MG63 (cell line): ENCODE data around the gene MTCL1. TPM values are rescaled to one million over a fixed set of nuclear protein-coding genes. Genes with fewer than 3 reads are reported as not detected.

Source experiments
- DNase-seq: peaks from one replicate; pipeline ENCODE4 v3.0.0-alpha.2; 2020
- H3K27me3 ChIP-seq: fragments of 250-450 bp; sonication (Bioruptor Pico); 2 replicates; pipeline ENCODE4 v1.5.1; 2020; ENCODE audit warnings: mild to moderate bottlenecking, moderate library complexity
- H3K36me3 ChIP-seq: fragments of 250-450 bp; sonication (Bioruptor Pico); 2 replicates; pipeline ENCODE4 v1.5.1; 2020; ENCODE audit warnings: mild to moderate bottlenecking, moderate library complexity
- H3K4me3 ChIP-seq: fragments of 250-450 bp; sonication (Bioruptor Pico); 2 replicates; pipeline ENCODE4 v1.5.1; 2020; ENCODE audit warnings: mild to moderate bottlenecking, moderate library complexity
- H3K9me3 ChIP-seq: fragments of 250-450 bp; sonication (Bioruptor Pico); 2 replicates; pipeline ENCODE4 v1.5.1; 2020; ENCODE audit warnings: mild to moderate bottlenecking, moderate library complexity
- total RNA-seq: library from RNA; depleted of rRNA; stranded (reverse); fragments of >200 nt; shearing (Covaris generic); gene quantifications from 2 replicates; pipeline ENCODE4 v1.2.3, GENCODE V29; 2014; ENCODE audit warnings: low replicate concordance

The MTCL1 gene
- total RNA-seq, 1 experiment from 2014 or later, result 28.9 TPM

- H3K9me3 ChIP-seq, result peaks cover 4% of the 10 kb centered on the region
- DNase-seq, result no peak
- H3K27me3 ChIP-seq, result no peaks in the 10 kb centered on the region
- no peak overlapping the region for H3K4me3 ChIP-seq
- peaks cover 17% of the 10 kb centered on the region for H3K36me3 ChIP-seq
Observed at GRCh38 chr18:8834881-8835280, 129.5 kb downstream of the MTCL1 start.

- Histone ChIP-seq H3K27me3 (no peaks in the 10 kb centered on the region), H3K4me3 (no peak overlapping the region), H3K9me3 (peaks cover 4% of the 10 kb centered on the region), H3K36me3 (peaks cover 17% of the 10 kb centered on the region)
- peak; percentile 72 for DNase-seq
Observed at GRCh38 chr18:8835521-8835953, 130.2 kb downstream of the MTCL1 start.

- H3K36me3 ChIP-seq, result no peaks in the 10 kb centered on the region
- H3K27me3 ChIP-seq, result no peaks in the 10 kb centered on the region
- H3K9me3 ChIP-seq, result peaks cover 4% of the 10 kb centered on the region
- DNase-seq, result peak; percentile 62
- H3K4me3 ChIP-seq, result no peak overlapping the region
Observed at GRCh38 chr18:8839281-8839680, 133.9 kb downstream of the MTCL1 start.

GRCh38 chr18:8841781-8842485, 136.6 kb downstream of the MTCL1 start:
- H3K36me3 ChIP-seq, result no peaks in the 10 kb centered on the region
- no peaks in the 10 kb centered on the region for H3K27me3 ChIP-seq
- DNase-seq, result no peak
- no peak overlapping the region for H3K4me3 ChIP-seq
- peaks cover 4% of the 10 kb centered on the region for H3K9me3 ChIP-seq

GRCh38 chr18:8842506-8842905, 137.2 kb downstream of the MTCL1 start:
- H3K27me3 ChIP-seq, result no peaks in the 10 kb centered on the region
- no peak for DNase-seq
- H3K9me3 ChIP-seq, result peaks cover under 1% of the 10 kb centered on the region; the same call in 1 of the 2 replicates
- no peak overlapping the region for H3K4me3 ChIP-seq
- no peaks in the 10 kb centered on the region for H3K36me3 ChIP-seq

- Histone ChIP-seq H3K36me3 (no peaks in the 10 kb centered on the region), H3K9me3 (no peaks in the 10 kb centered on the region), H3K4me3 (no peak overlapping the region), H3K27me3 (no peaks in the 10 kb centered on the region)
- DNase-seq, result no peak
Observed at GRCh38 chr18:8843005-8843404, 137.6 kb downstream of the MTCL1 start.

GRCh38 chr18:8844721-8845148, 139.4 kb downstream of the MTCL1 start:
- no peaks in the 10 kb centered on the region for H3K27me3 ChIP-seq
- H3K36me3 ChIP-seq, result no peaks in the 10 kb centered on the region
- H3K4me3 ChIP-seq, result no peak overlapping the region
- DNase-seq, result no peak
- no peaks in the 10 kb centered on the region for H3K9me3 ChIP-seq

GRCh38 chr18:8845506-8845905, 140.2 kb downstream of the MTCL1 start:
- Histone ChIP-seq H3K36me3 (no peaks in the 10 kb centered on the region), H3K4me3 (no peak overlapping the region), H3K27me3 (no peaks in the 10 kb centered on the region), H3K9me3 (no peaks in the 10 kb centered on the region)
- no peak for DNase-seq

GRCh38 chr18:8847066-8847755, 141.9 kb downstream of the MTCL1 start:
- H3K4me3 ChIP-seq, result no peak overlapping the region
- no peaks in the 10 kb centered on the region for H3K36me3 ChIP-seq
- no peaks in the 10 kb centered on the region for H3K27me3 ChIP-seq
- H3K9me3 ChIP-seq, result no peaks in the 10 kb centered on the region
- peak; percentile 31 for DNase-seq

GRCh38 chr18:8847900-8848299, 142.5 kb downstream of the MTCL1 start:
- Histone ChIP-seq H3K9me3 (no peaks in the 10 kb centered on the region), H3K36me3 (no peaks in the 10 kb centered on the region), H3K27me3 (no peaks in the 10 kb centered on the region), H3K4me3 (no peak overlapping the region)
- DNase-seq, result no peak

GRCh38 chr18:8848541-8848940, 143.2 kb downstream of the MTCL1 start:
- Histone ChIP-seq H3K9me3 (no peaks in the 10 kb centered on the region), H3K4me3 (no peak overlapping the region), H3K36me3 (no peaks in the 10 kb centered on the region), H3K27me3 (no peaks in the 10 kb centered on the region)
- DNase-seq, result no peak

- no peaks in the 10 kb centered on the region for H3K9me3 ChIP-seq
- H3K4me3 ChIP-seq, result no peak overlapping the region
- peak; percentile 52 for DNase-seq
- no peaks in the 10 kb centered on the region for H3K36me3 ChIP-seq
- H3K27me3 ChIP-seq, result no peaks in the 10 kb centered on the region
Observed at GRCh38 chr18:8849696-8850095, 144.3 kb downstream of the MTCL1 start.

GRCh38 chr18:8851659-8852058, 146.3 kb downstream of the MTCL1 start:
- Histone ChIP-seq H3K4me3 (no peak overlapping the region), H3K36me3 (no peaks in the 10 kb centered on the region), H3K9me3 (no peaks in the 10 kb centered on the region), H3K27me3 (no peaks in the 10 kb centered on the region)
- DNase-seq, result no peak

- Histone ChIP-seq H3K4me3 (no peak overlapping the region), H3K36me3 (no peaks in the 10 kb centered on the region), H3K9me3 (peaks cover 6% of the 10 kb centered on the region; the same call in 1 of the 2 replicates), H3K27me3 (no peaks in the 10 kb centered on the region)
- no peak for DNase-seq
Observed at GRCh38 chr18:8854550-8854949, 149.2 kb downstream of the MTCL1 start.

GRCh38 chr18:8854962-8855361, 149.6 kb downstream of the MTCL1 start:
- H3K9me3 ChIP-seq, result peaks cover 6% of the 10 kb centered on the region; the same call in 1 of the 2 replicates
- DNase-seq, result no peak
- no peaks in the 10 kb centered on the region for H3K36me3 ChIP-seq
- H3K4me3 ChIP-seq, result no peak overlapping the region
- no peaks in the 10 kb centered on the region for H3K27me3 ChIP-seq

- H3K36me3 ChIP-seq, result no peaks in the 10 kb centered on the region
Observed at GRCh38 chr18:8856212-8856611, 150.9 kb downstream of the MTCL1 start.

GRCh38 chr18:8856769-8857393, 151.5 kb downstream of the MTCL1 start:
- no peak overlapping the region for H3K4me3 ChIP-seq
- peaks cover 6% of the 10 kb centered on the region; the same call in 1 of the 2 replicates for H3K9me3 ChIP-seq

More at GRCh38 chr18:8856212-8856611, 150.9 kb downstream of the MTCL1 start:
- no peak for DNase-seq
- no peaks in the 10 kb centered on the region for H3K27me3 ChIP-seq
- peaks cover 6% of the 10 kb centered on the region; the same call in 1 of the 2 replicates for H3K9me3 ChIP-seq
- no peak overlapping the region for H3K4me3 ChIP-seq

More at GRCh38 chr18:8856769-8857393, 151.5 kb downstream of the MTCL1 start:
- H3K36me3 ChIP-seq, result no peaks in the 10 kb centered on the region
- no peaks in the 10 kb centered on the region for H3K27me3 ChIP-seq
- DNase-seq, result no peak
